Heart left ventricle (tissue), 16 donors: ENCODE data around the gene FAT3. TPM values are rescaled to one million over a fixed set of nuclear protein-coding genes. Genes with fewer than 3 reads are reported as not detected.

Experiments
- ATAC-seq, 4 donors: fragments of 200-7000 bp; cut with Tn5 transposase; one replicate each; pipeline ENCODE4 v1.9.1; 2020 to 2022; ENCODE audit warnings: moderate library complexity in 4 of 4, mild to moderate bottlenecking in 3 of 4, moderate number of reproducible peaks in 1 of 4
- DNase-seq, 5 donors: peaks; one replicate each; pipeline ENCODE4 v3.0.0-alpha.2; 2020
- H3K27ac ChIP-seq, 12 donors: fragments of 200-600 bp; sonication (generic) in 4 of 12; one replicate each; pipeline versions ENCODE4 v1.5.0 to v1.8.0; 2016 to 2022; ENCODE audit warnings: mild to moderate bottlenecking in 2 of 12
- H3K27me3 ChIP-seq, 9 donors: fragments of 200-600 bp; sonication (generic) in 2 of 9; one replicate each; pipeline versions ENCODE4 v1.5.1 to v1.8.0; 2016 to 2022; ENCODE audit warnings: mild to moderate bottlenecking in 3 of 9
- H3K36me3 ChIP-seq, 9 donors: fragments of 200-600 bp; sonication (generic) in 2 of 9; one replicate each; pipeline versions ENCODE4 v1.5.0 to v1.8.0; 2018 to 2022; ENCODE audit warnings: mild to moderate bottlenecking in 2 of 9
- H3K4me1 ChIP-seq, 12 donors: fragments of 200-600 bp; sonication (generic) in 4 of 12; one replicate each; pipeline versions ENCODE4 v1.5.0 to v1.8.0; 2016 to 2022; ENCODE audit warnings: mild to moderate bottlenecking in 3 of 12
- H3K4me3 ChIP-seq, 12 donors: fragments of 200-600 bp; sonication (generic) in 4 of 12; one replicate each; pipeline versions ENCODE4 v1.5.0 to v1.8.0; 2017 to 2022; ENCODE audit warnings: mild to moderate bottlenecking in 9 of 12, moderate library complexity in 4 of 12
- H3K9me3 ChIP-seq, 12 donors: fragments of 200-600 bp; sonication (generic) in 4 of 12; one replicate each; pipeline versions ENCODE4 v1.5.0 to v1.8.0; 2016 to 2022; ENCODE audit warnings: mild to moderate bottlenecking in 1 of 12
- POLR2A ChIP-seq, 2 donors: fragments of 450-650 bp; IDR thresholded peaks; one replicate each; pipeline ENCODE4 v1.6.1; 2017; ENCODE audit warnings: antibody characterized with exemption in 2 of 2, mild to moderate bottlenecking in 2 of 2, moderate library complexity in 2 of 2
- WGBS, 4 donors: extraction: QIAGEN DNeasy Blood & Tissue Kit in 2 of 4; methylation state at CpG; one replicate each; pipeline versions ENCODE4 v1.1.5 to v1.1.7; 2013 to 2018; 5-methylcytosine and 5-hydroxymethylcytosine counted together
- intact Hi-C, 10 donors: fragments of 100-400 bp; cut with DNase I; formaldehyde crosslinking; loops; one replicate each; pipeline versions ENCODE4 v1.11.1 to v1.14.2; 2022
- polyA plus RNA-seq, 2 donors: library from polyadenylated mRNA; stranded (reverse); fragments of 200-250 nt; gene quantifications; one replicate each; pipeline ENCODE4 v1.2.3, GENCODE V29; 2013
- total RNA-seq, 9 donors: library from RNA; depleted of rRNA in 2 of 9; stranded (reverse); fragments of >200 nt in 2 of 9; fragmentation: NEBNext Ultra II Directional in 3 of 9; extraction: Animal tissue kit (Norgen Biotek cat#: 25700) in 3 of 9; gene quantifications; one replicate each; pipeline versions ENCODE4 v1.1.0 to v1.2.4, GENCODE V29; 2016 to 2023
- TF ChIP-seq, protein P1 (sequence below), 12 donors: fragments of 200-600 bp; sonication (generic) in 4 of 12; IDR thresholded peaks; one replicate each; pipeline versions ENCODE4 v1.5.0 to v1.8.0; 2018 to 2022; ENCODE audit warnings: antibody characterized with exemption in 12 of 12, mild to moderate bottlenecking in 5 of 12
- donor health status: ischemic (EF 13 %, LVEDD 7.1; RV severe dilation, severe dysfunction).
- donor health status: healthy with polysubstance abuse.
- donor health status: DM: no; HTN: yes; CAD: no.
- donor health status: DM: no; HTN: no; CAD: no.
- donor health status: ischemic (EF 25% LVEDD 6.9; RV normal size, moderate dysfunction).
- donor health status: ischemic (EF 25% LVEDD 5.7; RV mildly dilated, moderate dysfunction).
- donor health status: healthy.
- donor health status: DM: yes; HTN: yes; CAD: no.
- donor health status: ischemic (EF 35%, LVEDD 5.7; RV mildly dilated, moderate dysfunction).
- donor health status: nonischemic (EF 11% LVEDD 7.7; RV severe dilation, severe dysfunction).
- donor health status: DM: yes; HTN: yes; CAD: no.
- donor health status: PGD.
- donor health status: ischemic (EF 29% LVEDD 5.4; RV normal size, mild dysfunction).
- donor health status: nonischemic (EF 23%, LVEDD 6.1; RV moderate dilation, normal function).

Gene FAT3
- total and polyA plus RNA-seq, 11 donors = under 0.01 to 2.2 (median 0.11) TPM; not detected in 1

DNA sequence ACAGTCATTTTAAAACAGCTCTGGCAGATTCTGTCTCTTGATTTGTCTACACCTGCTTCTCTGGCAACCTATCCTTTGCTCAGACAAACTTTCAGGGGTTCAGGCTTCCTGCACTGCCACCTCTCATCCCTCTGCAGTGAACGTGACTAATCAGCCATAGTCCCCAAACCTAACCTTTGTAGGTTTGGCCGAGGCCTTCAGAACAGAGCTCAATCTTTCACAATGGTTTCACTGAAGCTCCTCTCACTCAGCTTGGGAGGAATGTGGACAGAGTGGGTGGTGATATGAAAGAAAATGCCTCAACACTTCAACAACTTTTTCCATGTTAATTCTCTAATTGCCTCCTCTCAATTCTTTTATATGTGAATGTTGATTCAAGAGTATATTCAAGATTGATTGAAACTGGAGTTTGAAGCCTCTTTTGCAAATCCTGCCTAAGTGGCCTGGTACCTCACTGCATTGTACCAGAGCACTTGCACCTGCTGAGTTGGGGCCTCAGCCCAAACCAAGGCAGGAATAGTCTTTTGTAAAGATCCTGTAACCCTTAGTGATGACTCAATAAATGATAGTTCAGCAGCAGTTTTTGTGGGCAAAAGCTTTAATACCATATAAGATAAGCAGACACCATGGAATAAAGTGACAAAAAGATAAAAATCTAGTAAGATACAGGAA, 33.9 kb upstream of the FAT3 start:
- Histone ChIP-seq H3K9me3 (no peaks in the 10 kb centered on the region), H3K4me1 (no peaks in the 10 kb centered on the region), H3K36me3 (no peaks in the 10 kb centered on the region), H3K4me3 (no peak overlapping the region), H3K27me3 (no peaks in the 10 kb centered on the region), H3K27ac (no peak overlapping the region)
- WGBS, 4 donors = 57 to 71% (median 64%) methylated on average over 2 of the region's 2 CpGs
- ATAC-seq = no peak
- intact Hi-C loops = no loop called here
- TF ChIP-seq, protein P1, sequence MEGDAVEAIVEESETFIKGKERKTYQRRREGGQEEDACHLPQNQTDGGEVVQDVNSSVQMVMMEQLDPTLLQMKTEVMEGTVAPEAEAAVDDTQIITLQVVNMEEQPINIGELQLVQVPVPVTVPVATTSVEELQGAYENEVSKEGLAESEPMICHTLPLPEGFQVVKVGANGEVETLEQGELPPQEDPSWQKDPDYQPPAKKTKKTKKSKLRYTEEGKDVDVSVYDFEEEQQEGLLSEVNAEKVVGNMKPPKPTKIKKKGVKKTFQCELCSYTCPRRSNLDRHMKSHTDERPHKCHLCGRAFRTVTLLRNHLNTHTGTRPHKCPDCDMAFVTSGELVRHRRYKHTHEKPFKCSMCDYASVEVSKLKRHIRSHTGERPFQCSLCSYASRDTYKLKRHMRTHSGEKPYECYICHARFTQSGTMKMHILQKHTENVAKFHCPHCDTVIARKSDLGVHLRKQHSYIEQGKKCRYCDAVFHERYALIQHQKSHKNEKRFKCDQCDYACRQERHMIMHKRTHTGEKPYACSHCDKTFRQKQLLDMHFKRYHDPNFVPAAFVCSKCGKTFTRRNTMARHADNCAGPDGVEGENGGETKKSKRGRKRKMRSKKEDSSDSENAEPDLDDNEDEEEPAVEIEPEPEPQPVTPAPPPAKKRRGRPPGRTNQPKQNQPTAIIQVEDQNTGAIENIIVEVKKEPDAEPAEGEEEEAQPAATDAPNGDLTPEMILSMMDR (IDR thresholded peaks at IDR 0.05) = no peak
- no peak for TF ChIP-seq POLR2A (IDR thresholded peaks at IDR 0.05)
- peak in 1 of 5 donors; percentile 15 for DNase-seq

DNA sequence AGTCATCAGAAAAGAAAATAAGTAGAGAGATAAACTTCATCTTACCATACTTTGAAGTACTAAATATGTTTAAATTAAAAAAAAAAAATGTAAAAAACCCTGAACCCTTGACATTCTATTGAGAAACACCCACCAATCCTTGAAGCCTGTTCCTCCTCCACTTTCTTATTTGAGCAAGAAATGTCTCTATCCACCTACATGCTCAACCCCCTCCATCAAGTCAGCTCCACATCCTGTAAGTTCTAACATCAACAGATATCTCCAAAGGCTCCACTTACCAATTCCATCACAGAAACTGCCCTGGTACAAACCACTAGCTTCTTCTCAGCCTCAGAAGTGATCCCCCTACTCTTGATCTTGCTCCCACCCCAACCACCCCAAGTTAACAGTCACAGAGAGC, 32.5 kb upstream of the FAT3 start:
- intact Hi-C loops = no loop called here
- ATAC-seq (no peak), DNase-seq (no peak)
- Histone ChIP-seq H3K4me1 (no peaks in the 10 kb centered on the region), H3K36me3 (no peaks in the 10 kb centered on the region), H3K27ac (no peak overlapping the region), H3K27me3 (no peaks in the 10 kb centered on the region), H3K9me3 (no peaks in the 10 kb centered on the region), H3K4me3 (no peak overlapping the region)
- TF ChIP-seq, protein P1 (IDR thresholded peaks at IDR 0.05) = no peak
- no peak for TF ChIP-seq POLR2A (IDR thresholded peaks at IDR 0.05)

DNA sequence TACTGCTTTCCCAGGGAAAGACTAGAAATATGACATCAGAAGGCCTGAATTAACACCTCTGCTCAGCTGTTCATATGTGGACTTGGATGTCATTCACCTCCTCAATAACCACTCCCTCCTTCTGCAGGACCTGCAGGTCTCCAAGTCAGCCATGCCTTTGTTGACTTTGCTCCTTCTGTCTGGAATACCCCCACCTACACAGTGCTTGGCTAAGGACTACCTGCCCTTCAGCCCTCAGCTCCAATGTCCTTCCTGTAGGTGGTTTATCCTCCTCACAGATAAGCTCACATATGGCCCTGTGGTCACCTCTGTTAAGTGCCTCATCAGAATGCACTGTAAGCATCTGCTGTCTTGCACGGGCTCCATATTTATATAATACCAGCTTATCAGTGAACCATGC, 26.4 kb upstream of the FAT3 start:
- DNase-seq (no peak), ATAC-seq (no peak)
- H3K4me3 ChIP-seq = no peak overlapping the region
- 81 to 90% (median 89%) methylated on average over 1 of the region's 1 CpG for WGBS, 4 donors
- no peaks in the 10 kb centered on the region for H3K36me3 ChIP-seq
- H3K9me3 ChIP-seq = no peaks in the 10 kb centered on the region
- TF ChIP-seq, protein P1 (IDR thresholded peaks at IDR 0.05) = no peak
- intact Hi-C loops = no loop called here
- H3K4me1 ChIP-seq = no peaks in the 10 kb centered on the region
- no peak overlapping the region for H3K27ac ChIP-seq
- H3K27me3 ChIP-seq = no peaks in the 10 kb centered on the region

DNA sequence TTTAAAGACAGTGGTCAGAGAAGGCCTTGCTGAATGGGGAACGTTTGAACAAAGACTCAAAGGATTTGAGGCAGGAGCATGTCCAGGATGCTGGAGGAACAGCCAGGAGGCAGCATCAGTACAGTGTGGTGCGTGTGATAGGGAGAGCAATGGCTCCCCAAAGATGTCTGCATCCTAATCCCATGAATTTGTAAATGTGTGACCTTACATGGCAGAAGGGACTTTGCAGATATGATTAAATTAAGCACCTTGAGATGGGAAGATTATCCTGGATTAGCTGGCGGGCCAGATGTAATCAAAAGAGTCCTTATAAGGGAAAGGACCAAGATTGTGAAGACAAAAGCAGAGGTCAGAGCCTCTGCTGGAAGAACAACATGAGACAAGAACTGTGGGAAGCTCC, 24.6 kb upstream of the FAT3 start:
- no peak overlapping the region for H3K4me3 ChIP-seq
- intact Hi-C loops = no loop called here
- DNase-seq = no peak
- no peaks in the 10 kb centered on the region for H3K36me3 ChIP-seq
- 70 to 76% (median 73%) methylated on average over 3 of the region's 3 CpGs for WGBS, 4 donors
- H3K9me3 ChIP-seq = no peaks in the 10 kb centered on the region
- no peak overlapping the region for H3K27ac ChIP-seq
- ATAC-seq = no peak
- peaks cover 0 to 7% (median 0%) of the 10 kb centered on the region in 12 donors for H3K4me1 ChIP-seq
- H3K27me3 ChIP-seq = no peaks in the 10 kb centered on the region
- no peak for TF ChIP-seq POLR2A (IDR thresholded peaks at IDR 0.05)
- TF ChIP-seq, protein P1 (IDR thresholded peaks at IDR 0.05) = no peak
